ENCODE measurements around the gene EIF3I.

The EIF3I gene

GRCh38 chr1:32276032-32276782, 54.0 kb downstream of the EIF3I start:
- TF ChIP-seq EZH2phosphoT487 (IDR thresholded peaks at IDR 0.05; ENCODE audit: borderline replicate concordance) = no peak
- Histone ChIP-seq H2AFZ (ENCODE audit: low read length) (no peak overlapping the region), H3K9ac (ENCODE audit: low read depth, low read length, poor library complexity, severe bottlenecking) (no peak overlapping the region)

More at GRCh38 chr1:32276032-32276782, 54.0 kb downstream of the EIF3I start:
- no peaks in the 10 kb centered on the region for H3K9me2 ChIP-seq (replicated peaks; ENCODE audit: low read depth, low read length)
- no peaks in the 10 kb centered on the region for H4K20me1 ChIP-seq (ENCODE audit: insufficient read depth, low read length, poor library complexity, severe bottlenecking)
- no peaks in the 10 kb centered on the region for H3F3A ChIP-seq (ENCODE audit: low read depth)
- H3K4me2 ChIP-seq (ENCODE audit: low read depth, low read length, poor library complexity, severe bottlenecking) = no peak overlapping the region
- no peaks in the 10 kb centered on the region for H3K9me3 ChIP-seq (ENCODE audit: insufficient read depth, low read depth, low read length)
- H3K27me3 ChIP-seq (ENCODE audit: insufficient read depth, low read length, poor library complexity, severe bottlenecking) = no peaks in the 10 kb centered on the region
- H3K4me1 ChIP-seq (ENCODE audit: insufficient read depth, low read length, poor library complexity, severe bottlenecking) = peaks cover 32% of the 10 kb centered on the region
- H3K4me3 ChIP-seq (ENCODE audit: low read length, poor library complexity, severe bottlenecking) = no peak overlapping the region
- H3K36me3 ChIP-seq (ENCODE audit: insufficient read depth, low read length) = peaks cover 57% of the 10 kb centered on the region; the same call in 1 of the 2 replicates
- peaks cover 38% of the 10 kb centered on the region for H3K79me2 ChIP-seq (ENCODE audit: insufficient read depth, low read length)
